OCI-LY7 (cell line): Measurements from ENCODE around the gene CPTP. TPM values are rescaled to one million over a fixed set of nuclear protein-coding genes. Genes with fewer than 3 reads are reported as not detected.

Experiments
- BruUV-seq: library from RNA; stranded (reverse); fragments of 400-500 nt; replicated peaks from 2 replicates; lab custom pipeline; 2021; lab: Mats Ljungman, UMichigan
- CTCF ChIA-PET: fragments of 300-600 bp; sonication (Branson Sonifier 250); formaldehyde crosslinking; loops from one replicate; lab custom pipeline; 2022; ENCODE audit warnings: antibody characterized with exemption; ENCODE audit not compliant: unreplicated experiment; lab: Charles Lee
- POLR2A ChIA-PET: fragments of 300-600 bp; sonication (Branson Sonifier 250); formaldehyde crosslinking; loops from one replicate; lab custom pipeline; 2022; ENCODE audit warnings: antibody characterized with exemption; lab: Charles Lee
- DNase-seq: peaks from one replicate; pipeline ENCODE4 v3.0.0-alpha.2; 2015; ENCODE audit warnings: low spot score
- H2AFZ ChIP-seq: fragments of 200-600 bp; sonication (generic), shearing (Covaris generic); 2 replicates; pipeline ENCODE4 v1.6.1; 2014; ENCODE audit warnings: mild to moderate bottlenecking, antibody characterized with exemption, low read length, moderate library complexity
- H3K27ac ChIP-seq: fragments of 200-600 bp; sonication (generic); 2 replicates; pipeline ENCODE4 v1.5.1; 2014; ENCODE audit warnings: mixed run types, low read depth, mild to moderate bottlenecking, moderate library complexity, low read length, inconsistent platforms; ENCODE audit not compliant: poor library complexity, severe bottlenecking
- H3K36me3 ChIP-seq: fragments of 200-600 bp; sonication (generic); 2 replicates; pipeline ENCODE4 v1.6.1; 2014; ENCODE audit warnings: mild to moderate bottlenecking, antibody characterized with exemption, low read length, moderate library complexity, mixed read lengths; ENCODE audit not compliant: insufficient read depth
- H3K4me1 ChIP-seq: fragments of 200-600 bp; sonication (generic); 2 replicates; pipeline ENCODE4 v1.5.1; 2014; ENCODE audit warnings: mild to moderate bottlenecking, low read length; ENCODE audit not compliant: insufficient read depth, poor library complexity, severe bottlenecking
- H3K4me2 ChIP-seq: fragments of 200-600 bp; sonication (generic); 2 replicates; pipeline ENCODE4 v1.6.1; 2014; ENCODE audit warnings: mild to moderate bottlenecking, low read length
- H3K4me3 ChIP-seq: fragments of 200-600 bp; sonication (generic); 2 replicates; pipeline ENCODE4 v1.5.1; 2014; ENCODE audit warnings: mild to moderate bottlenecking, low read depth, low read length; ENCODE audit not compliant: poor library complexity, severe bottlenecking
- H3K79me2 ChIP-seq: fragments of 200-600 bp; sonication (generic); 2 replicates; pipeline ENCODE4 v1.6.1; 2016; ENCODE audit warnings: low read depth, mild to moderate bottlenecking, low read length, moderate library complexity, mixed read lengths; ENCODE audit not compliant: insufficient read depth
- H3K9me2 ChIP-seq: fragments of 200-600 bp; sonication (generic); 2 replicates; pipeline ENCODE4 v1.6.1; 2016; ENCODE audit warnings: mild to moderate bottlenecking, low read length, mixed read lengths; ENCODE audit not compliant: insufficient read depth
- H3K9me3 ChIP-seq: fragments of 200-600 bp; sonication (generic); 2 replicates; pipeline ENCODE4 v1.6.1; 2014; ENCODE audit warnings: mild to moderate bottlenecking, mixed run types, low read length, mixed read lengths
- H4K20me1 ChIP-seq: fragments of 200-600 bp; sonication (generic); 2 replicates; pipeline ENCODE4 v1.6.1; 2014; ENCODE audit warnings: mild to moderate bottlenecking, antibody characterized with exemption, low read length, moderate library complexity, mixed read lengths; ENCODE audit not compliant: insufficient read depth
- CTCF ChIP-seq: fragments of 200-600 bp; sonication (generic); conservative IDR thresholded peaks from 2 replicates; pipeline ENCODE4 v1.5.1; 2014; ENCODE audit warnings: mild to moderate bottlenecking, antibody characterized with exemption, low read length, moderate library complexity, mixed read lengths
- EZH2phosphoT487 ChIP-seq: fragments of 200-600 bp; sonication (generic); IDR thresholded peaks from 2 replicates; pipeline ENCODE4 v1.6.1; 2018; ENCODE audit warnings: low read depth, borderline replicate concordance, mild to moderate bottlenecking, mixed run types, antibody characterized with exemption, low read length, moderate library complexity, mixed read lengths
- intact Hi-C: fragments of 100-400 bp; cut with micrococcal nuclease; formaldehyde crosslinking; loops from one replicate; pipeline ENCODE4 v1.10.0; 2022; ENCODE audit not compliant: unreplicated experiment
- total RNA-seq, 2 experiments: library from RNA; depleted of rRNA in 1 of 2; stranded (reverse); fragments of >200 nt in 1 of 2; shearing (Covaris generic) in 1 of 2; gene quantifications; 2 replicates each; pipeline ENCODE4 v1.2.3, GENCODE V29; 2014 to 2022

CPTP gene
- total RNA-seq, 2 experiments from 2014 or later: 16.6 to 20.6 TPM

GRCh38 chr1:1275836-1276235 lies 48.8 kb upstream of the CPTP start:
- ChIA-PET POLR2A (interaction anchor here (0.7 kb wide), 1 partner anchor 29 kb away, joined by 3 read pairs; no protein-coding TSS in a partner anchor), CTCF (no interaction called here)
- Histone ChIP-seq H3K9me2 (no peaks in the 10 kb centered on the region), H3K27ac (no peak overlapping the region), H3K79me2 (peaks cover 24% of the 10 kb centered on the region), H3K9me3 (no peaks in the 10 kb centered on the region), H3K4me2 (no peak overlapping the region), H2AFZ (no peak overlapping the region), H3K4me3 (no peak overlapping the region), H3K36me3 (peaks cover 15% of the 10 kb centered on the region), H4K20me1 (0 out of 2 replicates have a peak, but pooled peaks cover 12% of the 10 kb centered on the region), H3K4me1 (peaks cover 26% of the 10 kb centered on the region)
- TF ChIP-seq CTCF (no peak), EZH2phosphoT487 (no peak)
- intact Hi-C loops: no loop called here
- DNase-seq: no peak
- BruUV-seq: no TSS peak

- DNase-seq: no peak
- Histone ChIP-seq H3K79me2 (no peaks in the 10 kb centered on the region), H3K27ac (no peak overlapping the region), H3K4me1 (peaks cover 6% of the 10 kb centered on the region), H3K4me2 (no peak overlapping the region), H3K4me3 (no peak overlapping the region), H3K36me3 (no peaks in the 10 kb centered on the region), H2AFZ (no peak overlapping the region), H3K9me3 (no peaks in the 10 kb centered on the region), H3K9me2 (no peaks in the 10 kb centered on the region), H4K20me1 (no peaks in the 10 kb centered on the region)
- TF ChIP-seq CTCF (no peak), EZH2phosphoT487 (no peak)
- intact Hi-C loops: no loop called here
- POLR2A ChIA-PET: interaction anchor here (0.6 kb wide), 1 partner anchor 136 kb away, joined by 3 read pairs; no protein-coding TSS in a partner anchor
- CTCF ChIA-PET: no interaction called here
- no TSS peak for BruUV-seq
These were observed 46.0 kb upstream of the CPTP start for GRCh38 chr1:1278620-1279019.

GRCh38 chr1:1279028-1279427 lies 45.6 kb upstream of the CPTP start:
- peaks cover 6% of the 10 kb centered on the region for H3K4me1 ChIP-seq
- POLR2A ChIA-PET: interaction anchor here (0.6 kb wide), 1 partner anchor 136 kb away, joined by 3 read pairs; no protein-coding TSS in a partner anchor
- intact Hi-C loops: no loop called here
- no TSS peak for BruUV-seq
- H2AFZ ChIP-seq: no peak overlapping the region
- no peaks in the 10 kb centered on the region for H4K20me1 ChIP-seq
- CTCF ChIA-PET: no interaction called here
- no peak overlapping the region for H3K4me3 ChIP-seq
- H3K27ac ChIP-seq: no peak overlapping the region
- no peak for DNase-seq
- H3K79me2 ChIP-seq: no peaks in the 10 kb centered on the region
- no peaks in the 10 kb centered on the region for H3K9me2 ChIP-seq
- TF ChIP-seq EZH2phosphoT487: no peak
- TF ChIP-seq CTCF: no peak
- H3K4me2 ChIP-seq: no peak overlapping the region
- H3K9me3 ChIP-seq: no peaks in the 10 kb centered on the region
- no peaks in the 10 kb centered on the region for H3K36me3 ChIP-seq
